Liver (tissue), 2 donors: Measurements from ENCODE around the gene CACNA1H.

ENCODE experiments used
- REST ChIP-seq: IDR thresholded peaks from 2 replicates; pipeline ENCODE4 v1.6.1; 2016; ENCODE audit warnings: antibody characterized with exemption, mild to moderate bottlenecking
- YY1 ChIP-seq: IDR thresholded peaks from 2 replicates; pipeline ENCODE4 v1.6.1; 2016; ENCODE audit warnings: antibody characterized with exemption, mild to moderate bottlenecking
- ZBTB33 ChIP-seq: IDR thresholded peaks from 2 replicates; pipeline ENCODE4 v1.6.1; 2016; ENCODE audit warnings: antibody characterized with exemption
- TF ChIP-seq, protein P1 (sequence below): fragments of 150-350 bp; IDR thresholded peaks from 2 replicates; pipeline ENCODE4 v1.5.1; 2017; ENCODE audit warnings: improper control_type of control experiment, low read depth, low read length; ENCODE audit not compliant: missing input control
- donor health status: healthy.

DNA sequence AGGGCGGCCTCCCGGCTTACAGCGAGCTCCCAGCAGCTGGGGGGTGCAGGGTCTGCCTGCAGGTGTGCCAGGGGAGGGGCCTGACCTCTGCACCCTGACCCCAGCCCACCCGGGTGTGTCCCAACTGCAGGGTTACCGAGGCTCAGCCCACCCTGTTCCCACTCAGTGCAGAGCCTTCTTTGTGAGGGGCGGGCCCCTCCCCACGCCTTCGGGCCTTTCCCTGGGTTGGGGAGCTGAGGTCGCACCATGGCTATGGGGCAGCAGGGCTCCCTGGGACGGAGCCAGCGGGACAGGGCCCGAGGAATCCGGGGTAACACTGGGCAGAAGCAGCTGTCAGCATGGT lies 17.1 kb downstream of the CACNA1H start:
- TF ChIP-seq, protein P1, sequence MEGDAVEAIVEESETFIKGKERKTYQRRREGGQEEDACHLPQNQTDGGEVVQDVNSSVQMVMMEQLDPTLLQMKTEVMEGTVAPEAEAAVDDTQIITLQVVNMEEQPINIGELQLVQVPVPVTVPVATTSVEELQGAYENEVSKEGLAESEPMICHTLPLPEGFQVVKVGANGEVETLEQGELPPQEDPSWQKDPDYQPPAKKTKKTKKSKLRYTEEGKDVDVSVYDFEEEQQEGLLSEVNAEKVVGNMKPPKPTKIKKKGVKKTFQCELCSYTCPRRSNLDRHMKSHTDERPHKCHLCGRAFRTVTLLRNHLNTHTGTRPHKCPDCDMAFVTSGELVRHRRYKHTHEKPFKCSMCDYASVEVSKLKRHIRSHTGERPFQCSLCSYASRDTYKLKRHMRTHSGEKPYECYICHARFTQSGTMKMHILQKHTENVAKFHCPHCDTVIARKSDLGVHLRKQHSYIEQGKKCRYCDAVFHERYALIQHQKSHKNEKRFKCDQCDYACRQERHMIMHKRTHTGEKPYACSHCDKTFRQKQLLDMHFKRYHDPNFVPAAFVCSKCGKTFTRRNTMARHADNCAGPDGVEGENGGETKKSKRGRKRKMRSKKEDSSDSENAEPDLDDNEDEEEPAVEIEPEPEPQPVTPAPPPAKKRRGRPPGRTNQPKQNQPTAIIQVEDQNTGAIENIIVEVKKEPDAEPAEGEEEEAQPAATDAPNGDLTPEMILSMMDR: no peak
- TF ChIP-seq YY1: no peak
- TF ChIP-seq ZBTB33: no peak
- TF ChIP-seq REST: no peak
